K562 (cell line): ENCODE data around the gene ABHD16B. TPM values are rescaled to one million over a fixed set of nuclear protein-coding genes. Genes with fewer than 3 reads are reported as not detected.
A peak's percentile ranks its signal among the peaks of the same experiment; 100 is the strongest.

Experiments
- MEIS2 ChIP-seq: fragments of 450-650 bp; IDR thresholded peaks from 2 replicates; pipeline ENCODE4 v1.6.1; 2014; ENCODE audit warnings: mild to moderate bottlenecking; ENCODE audit not compliant: partially characterized antibody
- NFIC ChIP-seq: fragments of 450-650 bp; IDR thresholded peaks from 2 replicates; pipeline ENCODE4 v1.6.1; 2017; ENCODE audit warnings: mild to moderate bottlenecking, inconsistent platforms
- SAFB ChIP-seq: fragments of 200-400 bp; formaldehyde crosslinking; IDR thresholded peaks from 2 replicates; pipeline ENCODE4 v1.6.1; 2017; ENCODE audit warnings: low read depth, low read length, borderline replicate concordance
- SP1 ChIP-seq: sonication (generic); formaldehyde crosslinking; IDR thresholded peaks from 2 replicates; pipeline ENCODE4 v1.8.1; 2022; ENCODE audit warnings: mild to moderate bottlenecking, missing genetic modification reagents
- YY1 ChIP-seq, 3 experiments: IDR thresholded peaks; 2 replicates each; pipeline ENCODE4 v1.6.1; 2011; ENCODE audit warnings: low read length in 2 of 3, mild to moderate bottlenecking in 2 of 3, moderate library complexity in 2 of 3, borderline replicate concordance in 1 of 3, control low read depth in 1 of 3, low read depth in 1 of 3; ENCODE audit not compliant: insufficient read depth in 3 of 3, insufficient replicate concordance in 2 of 3, control insufficient read depth in 1 of 3, insufficient read length in 1 of 3; ENCODE audit errors: extremely low read depth in 1 of 3
- polyA plus RNA-seq, 8 experiments: library from polyadenylated mRNA; depleted of rRNA in 4 of 8; stranded (reverse) in 5 of 8; unstranded in 3 of 8; fragments of >200 nt; fragmentation: Nextera tagmentation in 2 of 8; fragmentation: Illumina TruSeq in 1 of 8; extraction: Ambion mirVana in 2 of 8; extraction: Trizol in 1 of 8; gene quantifications; 2 replicates each; pipeline versions ENCODE4 v1.2.1 to v1.2.3, GENCODE V29; 2011 to 2014; ENCODE audit warnings: inconsistent platforms in 1 of 8, missing spikeins in 1 of 8
- total RNA-seq, 7 experiments: library from RNA; depleted of rRNA in 6 of 7; stranded (reverse); fragments of >200 nt in 6 of 7; fragmentation: Illumina TruSeq in 2 of 7; extraction: Trizol in 2 of 7; gene quantifications; 2 replicates each; pipeline versions ENCODE4 v1.2.1 to v1.2.3, GENCODE V29; 2011 to 2021; ENCODE audit warnings: low replicate concordance in 1 of 7
- TF ChIP-seq, protein P1 (sequence below): sonication (generic); formaldehyde crosslinking; IDR thresholded peaks from 2 replicates; pipeline ENCODE4 v1.8.0; 2022; ENCODE audit warnings: mild to moderate bottlenecking, low read depth, missing genetic modification reagents
- TF ChIP-seq, protein P2 (sequence below), 2 experiments: fragments of 200-800 bp in 1 of 2; sonication (Bioruptor generic) in 1 of 2; sonication (generic) in 1 of 2; formaldehyde crosslinking in 1 of 2; IDR thresholded peaks in 1 of 2; conservative IDR thresholded peaks in 1 of 2; 2 replicates each; pipeline versions ENCODE4 v1.5.0 to v1.6.1; 2016 to 2020; ENCODE audit warnings: missing compliant biosample characterization in 1 of 2, missing genetic modification characterization in 1 of 2, missing genetic modification reagents in 1 of 2
- TF ChIP-seq, protein P3 (sequence below), 2 experiments: fragments of 250-450 bp in 1 of 2; fragments of 450-650 bp in 1 of 2; sonication (Bioruptor Pico) in 1 of 2; IDR thresholded peaks; 2 replicates each; pipeline versions ENCODE4 v1.6.1 to v1.8.0; 2016 to 2021; ENCODE audit warnings: mild to moderate bottlenecking in 2 of 2, moderate library complexity in 2 of 2, missing compliant biosample characterization in 1 of 2, missing genetic modification characterization in 1 of 2
- TF ChIP-seq, protein P4 (sequence below), 2 experiments: IDR thresholded peaks; 2 replicates each; pipeline ENCODE4 v1.6.1; 2011; ENCODE audit warnings: borderline replicate concordance in 1 of 2, control low read depth in 1 of 2, low read depth in 1 of 2, low read length in 1 of 2, mild to moderate bottlenecking in 1 of 2, mixed read lengths in 1 of 2, moderate library complexity in 1 of 2; ENCODE audit not compliant: insufficient read depth in 1 of 2, insufficient read length in 1 of 2, poor library complexity in 1 of 2, severe bottlenecking in 1 of 2; ENCODE audit errors: extremely low read depth in 1 of 2

ABHD16B gene
- total and polyA plus RNA-seq, 9 of the 15 experiments (the other 6 are each of a cell fraction or from before 2014, with no cell fraction given) = not detected

DNA sequence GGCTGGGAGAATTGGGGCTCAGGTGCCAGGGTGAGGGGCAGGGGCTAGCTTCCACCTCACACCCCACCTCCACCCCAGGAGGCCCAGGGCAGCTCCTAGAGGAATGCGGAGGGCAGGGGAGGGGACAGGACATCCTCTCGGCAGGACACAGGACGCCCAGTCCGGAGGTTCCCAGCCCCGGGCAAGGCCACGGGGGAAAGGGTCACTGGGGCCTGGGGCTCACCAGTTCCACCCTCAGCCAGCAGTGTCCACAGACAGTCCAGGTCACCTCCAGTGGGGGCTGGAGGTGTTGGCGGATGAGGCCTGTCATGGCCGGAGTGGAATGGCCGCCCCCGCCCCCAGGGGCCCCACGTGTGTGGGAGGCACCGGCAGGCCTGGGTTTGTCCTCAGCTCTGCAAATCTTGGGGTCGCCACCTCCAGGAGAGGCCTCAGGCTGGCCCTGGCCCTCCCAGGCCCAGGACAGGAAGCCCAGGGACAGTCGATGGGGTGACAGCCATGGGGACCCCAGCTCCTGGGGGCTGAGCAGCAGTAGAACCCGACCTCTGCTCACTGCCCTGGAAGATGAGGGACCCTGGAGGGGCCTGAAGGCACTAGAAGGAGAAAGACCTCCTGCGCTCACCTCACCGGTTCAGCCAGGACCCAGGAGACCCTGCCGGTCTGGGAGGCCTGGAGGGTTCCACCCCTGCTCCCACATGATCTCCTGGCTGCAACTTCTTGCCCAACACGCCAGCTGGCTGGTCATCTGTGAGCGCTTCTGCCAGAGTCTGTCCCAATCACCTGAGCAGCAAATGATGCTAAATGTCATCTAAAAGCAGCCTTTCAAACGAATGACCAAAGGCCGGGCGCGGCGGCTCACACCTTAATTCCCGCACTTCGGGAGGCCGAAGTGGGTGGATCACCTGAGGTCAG lies 13.0 kb upstream of the ABHD16B start (continued):
- TF ChIP-seq, protein P1, sequence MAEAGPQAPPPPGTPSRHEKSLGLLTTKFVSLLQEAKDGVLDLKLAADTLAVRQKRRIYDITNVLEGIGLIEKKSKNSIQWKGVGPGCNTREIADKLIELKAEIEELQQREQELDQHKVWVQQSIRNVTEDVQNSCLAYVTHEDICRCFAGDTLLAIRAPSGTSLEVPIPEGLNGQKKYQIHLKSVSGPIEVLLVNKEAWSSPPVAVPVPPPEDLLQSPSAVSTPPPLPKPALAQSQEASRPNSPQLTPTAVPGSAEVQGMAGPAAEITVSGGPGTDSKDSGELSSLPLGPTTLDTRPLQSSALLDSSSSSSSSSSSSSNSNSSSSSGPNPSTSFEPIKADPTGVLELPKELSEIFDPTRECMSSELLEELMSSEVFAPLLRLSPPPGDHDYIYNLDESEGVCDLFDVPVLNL (CRISPR knock-in tag) = no peak
- TF ChIP-seq SAFB = no peak
- peak; percentile 55 for TF ChIP-seq MEIS2
- 0 out of 2 replicates have a peak, but pooled peaks have one; percentile 39 for TF ChIP-seq SP1 (CRISPR knock-in tag)
- TF ChIP-seq YY1 (IDR thresholded peaks at IDR 0.05; ENCODE audit: borderline replicate concordance in 1 of 3, control insufficient read depth in 1 of 3, extremely low read depth in 1 of 3, insufficient read depth in 3 of 3, insufficient read length in 1 of 3, insufficient replicate concordance in 2 of 3, low read depth in 1 of 3, low read length in 2 of 3) = peak; percentile 48 to 88 (median 74)
- TF ChIP-seq, protein P2, sequence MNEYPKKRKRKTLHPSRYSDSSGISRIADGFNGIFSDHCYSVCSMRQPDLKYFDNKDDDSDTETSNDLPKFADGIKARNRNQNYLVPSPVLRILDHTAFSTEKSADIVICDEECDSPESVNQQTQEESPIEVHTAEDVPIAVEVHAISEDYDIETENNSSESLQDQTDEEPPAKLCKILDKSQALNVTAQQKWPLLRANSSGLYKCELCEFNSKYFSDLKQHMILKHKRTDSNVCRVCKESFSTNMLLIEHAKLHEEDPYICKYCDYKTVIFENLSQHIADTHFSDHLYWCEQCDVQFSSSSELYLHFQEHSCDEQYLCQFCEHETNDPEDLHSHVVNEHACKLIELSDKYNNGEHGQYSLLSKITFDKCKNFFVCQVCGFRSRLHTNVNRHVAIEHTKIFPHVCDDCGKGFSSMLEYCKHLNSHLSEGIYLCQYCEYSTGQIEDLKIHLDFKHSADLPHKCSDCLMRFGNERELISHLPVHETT (CRISPR knock-in tag; conservative IDR thresholded peaks at IDR 0.05 in 1 of 2, IDR thresholded peaks at IDR 0.05 in 1 of 2) = 0 out of 4 replicates have a peak, but pooled peaks of 1 of the 2 experiments have one; percentile 47
- TF ChIP-seq, protein P3, sequence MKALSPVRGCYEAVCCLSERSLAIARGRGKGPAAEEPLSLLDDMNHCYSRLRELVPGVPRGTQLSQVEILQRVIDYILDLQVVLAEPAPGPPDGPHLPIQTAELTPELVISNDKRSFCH (CRISPR knock-in tag; IDR thresholded peaks at IDR 0.05) = no peak
- TF ChIP-seq, protein P3 (tag; IDR thresholded peaks at IDR 0.05) = peak; percentile 72; the same call in 1 of the 2 replicates
- TF ChIP-seq, protein P4, sequence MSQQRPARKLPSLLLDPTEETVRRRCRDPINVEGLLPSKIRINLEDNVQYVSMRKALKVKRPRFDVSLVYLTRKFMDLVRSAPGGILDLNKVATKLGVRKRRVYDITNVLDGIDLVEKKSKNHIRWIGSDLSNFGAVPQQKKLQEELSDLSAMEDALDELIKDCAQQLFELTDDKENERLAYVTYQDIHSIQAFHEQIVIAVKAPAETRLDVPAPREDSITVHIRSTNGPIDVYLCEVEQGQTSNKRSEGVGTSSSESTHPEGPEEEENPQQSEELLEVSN (IDR thresholded peaks at IDR 0.05; ENCODE audit: borderline replicate concordance in 1 of 2, extremely low read depth in 1 of 2, insufficient read depth in 1 of 2, insufficient read length in 1 of 2, low read depth in 1 of 2, low read length in 1 of 2, poor library complexity in 1 of 2, severe bottlenecking in 1 of 2) = peak in 1 of 2 experiments; percentile 8
- TF ChIP-seq NFIC = no peak
